Measurements from ENCODE around the gene BRS3.

BRS3 gene

DNA sequence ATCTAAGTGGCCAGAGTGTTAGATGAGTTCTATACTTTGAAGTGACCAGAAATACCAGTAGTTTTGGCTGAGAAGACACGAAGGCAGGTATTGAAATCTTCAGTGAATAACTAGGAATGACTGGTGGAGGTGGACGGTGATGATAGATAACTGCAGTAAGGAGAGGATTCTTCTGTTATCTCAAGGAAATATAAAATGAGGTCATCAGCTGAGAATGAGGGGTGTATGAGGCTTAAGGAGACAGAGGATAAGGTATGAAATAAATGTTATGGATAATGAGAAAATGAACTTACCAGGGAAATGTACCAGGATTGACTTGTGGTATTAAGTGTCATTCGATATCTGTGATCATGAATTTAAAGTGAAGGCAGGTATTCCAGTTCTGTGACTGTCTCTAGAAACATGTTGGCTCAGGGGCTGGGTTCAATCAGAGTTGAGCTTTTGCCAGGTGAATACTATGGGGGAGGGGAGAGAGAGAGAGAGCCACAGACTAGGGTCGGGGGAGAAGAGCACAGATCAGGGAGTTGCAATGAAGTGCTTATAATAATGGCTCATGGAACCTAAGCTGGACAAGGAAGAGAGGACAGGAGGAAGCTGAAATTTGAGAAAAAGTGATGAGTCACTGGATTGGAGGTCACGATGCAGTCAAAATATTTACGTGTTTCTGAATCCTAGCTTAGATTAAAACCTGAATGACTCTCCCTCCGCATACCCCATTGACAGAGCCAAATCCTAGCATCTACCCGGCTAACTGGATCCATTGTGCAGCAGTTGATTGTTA lies 37.5 kb upstream of the BRS3 start:
- H3K79me1 ChIP-seq (ENCODE audit: low read length), result no peaks in the 10 kb centered on the region
- H3K79me2 ChIP-seq (ENCODE audit: control insufficient read depth, insufficient read depth, low read length), result no peaks in the 10 kb centered on the region
- H3K4ac ChIP-seq (ENCODE audit: low read depth, low read length), result no peak overlapping the region
- no peaks in the 10 kb centered on the region for H3K36me3 ChIP-seq (ENCODE audit: control insufficient read depth, insufficient read depth, low read length)
- H3K4me3 ChIP-seq (ENCODE audit: low read length), result no peak overlapping the region
- H2BK5ac ChIP-seq (ENCODE audit: low read length), result no peak overlapping the region
- DNase-seq, result no peak
- no peak overlapping the region for H3K23ac ChIP-seq (ENCODE audit: low read length)
- no peak overlapping the region for H3K9ac ChIP-seq (ENCODE audit: low read length)
- H3K56ac ChIP-seq (ENCODE audit: low read length), result no peak overlapping the region
- no peak overlapping the region for H2BK15ac ChIP-seq (replicated peaks; ENCODE audit: low read depth)
- no peak overlapping the region for H4K8ac ChIP-seq (ENCODE audit: low read depth, low read length)
- no peak overlapping the region for H3K4me2 ChIP-seq (ENCODE audit: low read length)
- H2AK5ac ChIP-seq (ENCODE audit: low read length), result no peak overlapping the region
- H3K18ac ChIP-seq (ENCODE audit: low read length), result no peak overlapping the region
- no peak overlapping the region for H4K5ac ChIP-seq (ENCODE audit: low read length)
- no peaks in the 10 kb centered on the region for H3K4me1 ChIP-seq (ENCODE audit: control insufficient read depth, low read depth, low read length)
- H3K27ac ChIP-seq (ENCODE audit: low read depth, low read length), result no peak overlapping the region
- H3K27me3 ChIP-seq (ENCODE audit: insufficient read depth, low read length, poor library complexity), result no peaks in the 10 kb centered on the region
- WGBS (ENCODE audit: extremely low coverage, insufficient coverage, low lambda C conversion rate), result no CpG with 5 or more reads among the region's 8 CpGs
- H2BK120ac ChIP-seq (ENCODE audit: low read depth, low read length), result no peak overlapping the region

DNA sequence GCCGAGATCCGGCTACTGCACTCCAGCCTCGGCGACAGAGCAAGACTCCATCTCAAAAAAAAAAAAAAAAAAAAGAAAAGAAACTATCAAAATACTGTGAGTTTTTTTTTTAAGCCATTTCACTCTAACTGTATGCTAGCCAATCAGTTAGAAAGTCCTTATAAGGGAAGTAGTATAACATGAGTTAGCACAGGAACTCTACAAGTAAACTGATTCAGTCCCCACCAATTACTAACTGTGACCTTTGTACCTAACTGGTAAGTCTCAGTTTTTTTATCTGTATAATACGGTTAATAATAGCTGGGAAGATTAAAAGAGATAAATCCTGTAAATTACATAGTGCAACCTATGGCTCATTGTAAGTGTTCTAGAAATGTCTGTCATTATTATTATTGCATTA lies 35.1 kb upstream of the BRS3 start:
- no CpG with 5 or more reads among the region's 5 CpGs for WGBS (ENCODE audit: extremely low coverage, insufficient coverage, low lambda C conversion rate)
- no peak overlapping the region for H3K27ac ChIP-seq (ENCODE audit: low read depth, low read length)
- no peak overlapping the region for H2BK5ac ChIP-seq (ENCODE audit: low read length)
- no peaks in the 10 kb centered on the region for H3K79me2 ChIP-seq (ENCODE audit: control insufficient read depth, insufficient read depth, low read length)
- DNase-seq, result no peak
- no peak overlapping the region for H2AK5ac ChIP-seq (ENCODE audit: low read length)
- no peak overlapping the region for H3K4me3 ChIP-seq (ENCODE audit: low read length)
- H3K4ac ChIP-seq (ENCODE audit: low read depth, low read length), result no peak overlapping the region
- no peaks in the 10 kb centered on the region for H3K27me3 ChIP-seq (ENCODE audit: insufficient read depth, low read length, poor library complexity)
- no peaks in the 10 kb centered on the region for H3K79me1 ChIP-seq (ENCODE audit: low read length)
- no peak overlapping the region for H2BK120ac ChIP-seq (ENCODE audit: low read depth, low read length)
- no peak overlapping the region for H3K23ac ChIP-seq (ENCODE audit: low read length)
- no peak overlapping the region for H3K9ac ChIP-seq (ENCODE audit: low read length)
- no peak overlapping the region for H3K56ac ChIP-seq (ENCODE audit: low read length)
- no peak overlapping the region for H3K18ac ChIP-seq (ENCODE audit: low read length)
- H3K36me3 ChIP-seq (ENCODE audit: control insufficient read depth, insufficient read depth, low read length), result no peaks in the 10 kb centered on the region
- H2BK15ac ChIP-seq (replicated peaks; ENCODE audit: low read depth), result no peak overlapping the region
- H3K4me1 ChIP-seq (ENCODE audit: control insufficient read depth, low read depth, low read length), result no peaks in the 10 kb centered on the region
- no peak overlapping the region for H4K8ac ChIP-seq (ENCODE audit: low read depth, low read length)
- H4K5ac ChIP-seq (ENCODE audit: low read length), result no peak overlapping the region
- no peak overlapping the region for H3K4me2 ChIP-seq (ENCODE audit: low read length)

DNA sequence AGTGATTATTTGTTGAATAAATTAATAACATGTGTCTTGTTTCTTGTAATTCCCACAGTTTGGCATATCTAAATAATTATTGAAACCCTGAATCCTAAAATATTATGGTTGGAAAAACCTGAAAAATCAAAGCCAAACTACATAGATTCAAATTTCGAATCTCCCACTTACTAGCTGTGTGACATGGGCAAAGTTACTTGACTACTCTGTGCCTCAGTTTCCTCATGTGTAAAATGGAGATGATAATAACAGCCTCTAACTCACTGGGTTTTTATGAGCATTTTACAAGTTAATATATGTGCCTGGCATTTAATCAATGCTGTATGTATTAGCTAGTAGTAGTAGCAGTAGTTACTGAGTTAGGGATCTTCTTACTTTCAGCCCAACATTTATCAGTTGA lies 34.6 kb upstream of the BRS3 start:
- no peak overlapping the region for H3K18ac ChIP-seq (ENCODE audit: low read length)
- H3K4ac ChIP-seq (ENCODE audit: low read depth, low read length), result no peak overlapping the region
- no peak overlapping the region for H3K4me2 ChIP-seq (ENCODE audit: low read length)
- no peaks in the 10 kb centered on the region for H3K4me1 ChIP-seq (ENCODE audit: control insufficient read depth, low read depth, low read length)
- H2AK5ac ChIP-seq (ENCODE audit: low read length), result no peak overlapping the region
- H3K23ac ChIP-seq (ENCODE audit: low read length), result no peak overlapping the region
- no peak overlapping the region for H2BK120ac ChIP-seq (ENCODE audit: low read depth, low read length)
- H4K8ac ChIP-seq (ENCODE audit: low read depth, low read length), result no peak overlapping the region
- DNase-seq, result no peak
- H4K5ac ChIP-seq (ENCODE audit: low read length), result no peak overlapping the region
- H3K27ac ChIP-seq (ENCODE audit: low read depth, low read length), result no peak overlapping the region
- WGBS (ENCODE audit: extremely low coverage, insufficient coverage, low lambda C conversion rate), result no CpG with 5 or more reads among the region's 1 CpG
- H3K36me3 ChIP-seq (ENCODE audit: control insufficient read depth, insufficient read depth, low read length), result no peaks in the 10 kb centered on the region
- no peaks in the 10 kb centered on the region for H3K79me2 ChIP-seq (ENCODE audit: control insufficient read depth, insufficient read depth, low read length)
- no peak overlapping the region for H3K9ac ChIP-seq (ENCODE audit: low read length)
- H3K27me3 ChIP-seq (ENCODE audit: insufficient read depth, low read length, poor library complexity), result no peaks in the 10 kb centered on the region
- H3K79me1 ChIP-seq (ENCODE audit: low read length), result no peaks in the 10 kb centered on the region
- H3K56ac ChIP-seq (ENCODE audit: low read length), result no peak overlapping the region
- no peak overlapping the region for H3K4me3 ChIP-seq (ENCODE audit: low read length)
- H2BK5ac ChIP-seq (ENCODE audit: low read length), result no peak overlapping the region
- no peak overlapping the region for H2BK15ac ChIP-seq (replicated peaks; ENCODE audit: low read depth)

DNA sequence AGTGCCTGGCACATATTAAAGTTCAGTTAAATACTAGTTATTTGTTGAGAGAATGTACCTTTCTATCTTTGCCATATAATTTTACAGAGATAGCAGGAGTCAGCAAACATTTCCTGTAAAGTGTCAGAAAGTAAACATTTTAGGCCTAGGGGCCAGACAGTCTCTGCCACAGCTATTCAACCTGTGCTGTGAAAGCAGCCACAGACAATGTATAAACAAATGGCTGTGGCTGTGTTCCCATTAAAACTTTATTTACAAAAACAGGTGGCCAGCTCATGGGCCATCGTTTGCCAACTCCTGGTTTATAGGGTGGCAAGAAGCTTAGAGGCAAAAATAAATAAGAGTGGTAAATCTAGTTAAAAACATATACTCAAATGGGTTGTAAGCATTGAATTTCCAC lies 34.0 kb upstream of the BRS3 start:
- Histone ChIP-seq H2BK120ac (ENCODE audit: low read depth, low read length) (no peak overlapping the region), H3K36me3 (ENCODE audit: control insufficient read depth, insufficient read depth, low read length) (no peaks in the 10 kb centered on the region), H3K23ac (ENCODE audit: low read length) (no peak overlapping the region), H3K27me3 (ENCODE audit: insufficient read depth, low read length, poor library complexity) (no peaks in the 10 kb centered on the region), H3K9ac (ENCODE audit: low read length) (no peak overlapping the region), H3K4me1 (ENCODE audit: control insufficient read depth, low read depth, low read length) (no peaks in the 10 kb centered on the region), H2BK5ac (ENCODE audit: low read length) (no peak overlapping the region), H2AK5ac (ENCODE audit: low read length) (no peak overlapping the region), H3K18ac (ENCODE audit: low read length) (no peak overlapping the region), H3K27ac (ENCODE audit: low read depth, low read length) (no peak overlapping the region), H4K8ac (ENCODE audit: low read depth, low read length) (no peak overlapping the region), H3K79me1 (ENCODE audit: low read length) (no peaks in the 10 kb centered on the region), H2BK15ac (replicated peaks; ENCODE audit: low read depth) (no peak overlapping the region), H4K5ac (ENCODE audit: low read length) (no peak overlapping the region), H3K56ac (ENCODE audit: low read length) (no peak overlapping the region), H3K79me2 (ENCODE audit: control insufficient read depth, insufficient read depth, low read length) (no peaks in the 10 kb centered on the region), H3K4me3 (ENCODE audit: low read length) (no peak overlapping the region), H3K4me2 (ENCODE audit: low read length) (no peak overlapping the region), H3K4ac (ENCODE audit: low read depth, low read length) (no peak overlapping the region)
- no CpG with 5 or more reads among the region's 1 CpG for WGBS (ENCODE audit: extremely low coverage, insufficient coverage, low lambda C conversion rate)
- DNase-seq, result no peak

DNA sequence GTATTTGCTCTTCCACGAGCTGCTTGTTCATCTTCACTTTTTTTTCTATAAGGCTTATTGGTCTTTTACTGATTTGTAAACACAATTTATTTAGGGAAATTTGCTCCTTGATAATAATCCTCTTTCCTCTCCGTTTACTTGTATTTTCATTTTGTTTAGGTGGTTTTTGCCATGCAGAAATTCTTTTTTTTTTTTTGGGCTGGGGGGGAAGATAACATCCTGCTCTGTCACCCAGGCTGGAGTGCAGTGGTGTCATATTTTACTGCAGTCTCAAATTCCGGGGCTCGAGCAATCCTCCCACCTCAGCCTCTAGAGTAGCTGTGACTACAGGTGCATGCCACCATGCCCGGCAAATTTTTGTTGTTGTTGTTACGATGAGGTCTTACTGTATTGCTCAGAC lies 31.6 kb upstream of the BRS3 start:
- no peak overlapping the region for H3K9ac ChIP-seq (ENCODE audit: low read length)
- H3K4me2 ChIP-seq (ENCODE audit: low read length), result no peak overlapping the region
- H3K4me1 ChIP-seq (ENCODE audit: control insufficient read depth, low read depth, low read length), result no peaks in the 10 kb centered on the region
- no CpG with 5 or more reads among the region's 6 CpGs for WGBS (ENCODE audit: extremely low coverage, insufficient coverage, low lambda C conversion rate)
- no peaks in the 10 kb centered on the region for H3K79me2 ChIP-seq (ENCODE audit: control insufficient read depth, insufficient read depth, low read length)
- no peaks in the 10 kb centered on the region for H3K27me3 ChIP-seq (ENCODE audit: insufficient read depth, low read length, poor library complexity)
- no peak overlapping the region for H3K23ac ChIP-seq (ENCODE audit: low read length)
- no peak for DNase-seq
- no peak overlapping the region for H3K4me3 ChIP-seq (ENCODE audit: low read length)
- H2BK120ac ChIP-seq (ENCODE audit: low read depth, low read length), result no peak overlapping the region
- H3K79me1 ChIP-seq (ENCODE audit: low read length), result no peaks in the 10 kb centered on the region
- H2BK15ac ChIP-seq (replicated peaks; ENCODE audit: low read depth), result no peak overlapping the region
- no peak overlapping the region for H3K27ac ChIP-seq (ENCODE audit: low read depth, low read length)
- no peak overlapping the region for H2AK5ac ChIP-seq (ENCODE audit: low read length)
- H2BK5ac ChIP-seq (ENCODE audit: low read length), result no peak overlapping the region
- no peaks in the 10 kb centered on the region for H3K36me3 ChIP-seq (ENCODE audit: control insufficient read depth, insufficient read depth, low read length)
- H3K56ac ChIP-seq (ENCODE audit: low read length), result no peak overlapping the region
- no peak overlapping the region for H4K8ac ChIP-seq (ENCODE audit: low read depth, low read length)
- H3K18ac ChIP-seq (ENCODE audit: low read length), result no peak overlapping the region
- H3K4ac ChIP-seq (ENCODE audit: low read depth, low read length), result no peak overlapping the region
- no peak overlapping the region for H4K5ac ChIP-seq (ENCODE audit: low read length)
